Suprapubic skin (tissue), 4 donors: ENCODE results near the gene EFCAB5. TPM values are rescaled to one million over a fixed set of nuclear protein-coding genes. Genes with fewer than 3 reads are reported as not detected.
"Not testable (repeated sequence)": the region's sequence is repeated elsewhere in the genome, so short reads cannot be mapped to it uniquely, and the experiment has no call there.

ENCODE experiments used
- DNase-seq, 2 donors: peaks; one replicate each; pipeline ENCODE4 v3.0.0-alpha.2; 2019; ENCODE audit warnings: low spot score in 2 of 2
- H3K27ac ChIP-seq: fragments of 200-600 bp; sonication (generic); one replicate; pipeline ENCODE4 v1.5.1; 2019
- H3K27me3 ChIP-seq: fragments of 200-600 bp; sonication (generic); one replicate; pipeline ENCODE4 v1.5.1; 2019
- H3K36me3 ChIP-seq: fragments of 200-600 bp; sonication (generic); one replicate; pipeline ENCODE4 v1.5.1; 2019
- H3K4me1 ChIP-seq: fragments of 200-600 bp; sonication (generic); one replicate; pipeline ENCODE4 v1.5.1; 2019
- H3K4me3 ChIP-seq: fragments of 200-600 bp; sonication (generic); one replicate; pipeline ENCODE4 v1.5.1; 2019; ENCODE audit warnings: mild to moderate bottlenecking
- H3K9me3 ChIP-seq: fragments of 200-600 bp; sonication (generic); one replicate; pipeline ENCODE4 v1.5.1; 2019
- EP300 ChIP-seq: sonication (generic); formaldehyde crosslinking; IDR thresholded peaks from one replicate; pipeline ENCODE4 v1.6.1; 2017; ENCODE audit warnings: antibody characterized with exemption
- POLR2A ChIP-seq, 2 donors: fragments of 450-650 bp; IDR thresholded peaks; one replicate each; pipeline ENCODE4 v1.6.1; 2017; ENCODE audit warnings: antibody characterized with exemption in 2 of 2, mild to moderate bottlenecking in 2 of 2, moderate library complexity in 2 of 2
- POLR2AphosphoS5 ChIP-seq, 3 donors: sonication (generic); formaldehyde crosslinking; IDR thresholded peaks; one replicate each; pipeline ENCODE4 v1.6.1; 2017; ENCODE audit warnings: antibody characterized with exemption in 3 of 3
- WGBS: methylation state at CpG from one replicate; pipeline ENCODE4 v1.1.5; 2018; 5-methylcytosine and 5-hydroxymethylcytosine counted together
- total RNA-seq, 4 donors: library from RNA; depleted of rRNA; stranded (reverse); fragments of >200 nt; gene quantifications; one replicate each; pipeline ENCODE4 v1.1.0, GENCODE V29; 2016
- TF ChIP-seq, protein P1 (sequence below), 2 donors: fragments of 200-600 bp in 1 of 2; fragments of 450-650 bp in 1 of 2; sonication (generic) in 1 of 2; IDR thresholded peaks; one replicate each; pipeline ENCODE4 v1.5.1; 2016 to 2019; ENCODE audit warnings: antibody characterized with exemption in 2 of 2, mild to moderate bottlenecking in 1 of 2, moderate library complexity in 1 of 2

EFCAB5 gene
- total RNA-seq, 4 donors from 2014 or later, result 0.13 to 0.21 (median 0.16) TPM; not detected in 1

DNA sequence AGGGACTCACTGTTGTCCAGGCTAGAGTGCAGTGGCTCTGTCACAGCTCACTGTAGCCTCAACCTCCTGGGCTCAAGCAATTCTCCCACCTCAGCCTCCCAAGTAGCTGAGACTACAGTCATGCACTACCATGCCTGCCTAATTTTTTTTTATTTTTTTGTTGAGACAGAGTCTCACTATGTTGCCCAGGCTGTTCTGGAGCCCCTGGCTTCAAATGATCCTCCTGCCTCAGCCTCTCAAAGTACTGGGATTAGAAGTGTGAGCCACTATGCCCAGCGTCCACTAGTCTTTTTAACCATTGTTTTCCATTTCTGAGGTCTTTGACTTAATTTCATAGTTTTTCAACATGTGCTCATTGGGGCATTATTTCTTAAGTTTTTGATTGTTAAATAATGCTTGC lies 188.7 kb downstream of the EFCAB5 start:
- no peak for DNase-seq
- H3K9me3 ChIP-seq, result no peaks in the 10 kb centered on the region
- H3K27ac ChIP-seq, result no peak overlapping the region
- peaks cover 4% of the 10 kb centered on the region for H3K4me1 ChIP-seq
- TF ChIP-seq, protein P1, sequence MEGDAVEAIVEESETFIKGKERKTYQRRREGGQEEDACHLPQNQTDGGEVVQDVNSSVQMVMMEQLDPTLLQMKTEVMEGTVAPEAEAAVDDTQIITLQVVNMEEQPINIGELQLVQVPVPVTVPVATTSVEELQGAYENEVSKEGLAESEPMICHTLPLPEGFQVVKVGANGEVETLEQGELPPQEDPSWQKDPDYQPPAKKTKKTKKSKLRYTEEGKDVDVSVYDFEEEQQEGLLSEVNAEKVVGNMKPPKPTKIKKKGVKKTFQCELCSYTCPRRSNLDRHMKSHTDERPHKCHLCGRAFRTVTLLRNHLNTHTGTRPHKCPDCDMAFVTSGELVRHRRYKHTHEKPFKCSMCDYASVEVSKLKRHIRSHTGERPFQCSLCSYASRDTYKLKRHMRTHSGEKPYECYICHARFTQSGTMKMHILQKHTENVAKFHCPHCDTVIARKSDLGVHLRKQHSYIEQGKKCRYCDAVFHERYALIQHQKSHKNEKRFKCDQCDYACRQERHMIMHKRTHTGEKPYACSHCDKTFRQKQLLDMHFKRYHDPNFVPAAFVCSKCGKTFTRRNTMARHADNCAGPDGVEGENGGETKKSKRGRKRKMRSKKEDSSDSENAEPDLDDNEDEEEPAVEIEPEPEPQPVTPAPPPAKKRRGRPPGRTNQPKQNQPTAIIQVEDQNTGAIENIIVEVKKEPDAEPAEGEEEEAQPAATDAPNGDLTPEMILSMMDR (IDR thresholded peaks at IDR 0.05), result no peak
- TF ChIP-seq POLR2A (IDR thresholded peaks at IDR 0.05) (no peak), POLR2AphosphoS5 (IDR thresholded peaks at IDR 0.05) (no peak), EP300 (no peak)
- 92% methylated on average over 1 of the region's 1 CpG for WGBS
- peaks cover 34% of the 10 kb centered on the region for H3K36me3 ChIP-seq
- no peaks in the 10 kb centered on the region for H3K27me3 ChIP-seq
- no peak overlapping the region for H3K4me3 ChIP-seq

DNA sequence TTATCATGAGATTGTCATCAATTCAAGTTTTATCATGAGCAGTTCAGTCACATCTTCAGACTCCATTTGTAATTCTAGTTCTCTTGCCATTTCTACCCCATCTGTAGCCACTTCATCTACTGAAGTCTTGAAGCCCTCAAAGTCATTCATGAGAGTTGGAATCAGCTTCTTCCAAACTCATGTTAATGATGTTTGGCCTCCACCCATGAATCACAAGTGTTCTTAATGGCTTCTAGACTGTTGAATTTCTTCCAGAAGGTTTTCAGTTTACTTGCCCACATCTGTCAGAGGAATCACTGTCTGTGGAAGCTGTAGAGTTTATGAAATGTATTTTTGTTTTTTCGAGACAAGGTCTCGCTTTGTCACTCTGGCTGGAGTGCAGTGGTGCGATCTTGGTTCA lies 191.2 kb downstream of the EFCAB5 start:
- Histone ChIP-seq H3K27me3 (no peaks in the 10 kb centered on the region), H3K36me3 (peaks cover 30% of the 10 kb centered on the region), H3K4me3 (no peak overlapping the region), H3K27ac (no peak overlapping the region), H3K9me3 (no peaks in the 10 kb centered on the region), H3K4me1 (no peaks in the 10 kb centered on the region)
- TF ChIP-seq, protein P1 (IDR thresholded peaks at IDR 0.05), result no peak
- TF ChIP-seq POLR2A (IDR thresholded peaks at IDR 0.05) (no peak), EP300 (no peak), POLR2AphosphoS5 (IDR thresholded peaks at IDR 0.05) (no peak)
- no peak for DNase-seq
- WGBS, result 74% methylated on average over 3 of the region's 3 CpGs

DNA sequence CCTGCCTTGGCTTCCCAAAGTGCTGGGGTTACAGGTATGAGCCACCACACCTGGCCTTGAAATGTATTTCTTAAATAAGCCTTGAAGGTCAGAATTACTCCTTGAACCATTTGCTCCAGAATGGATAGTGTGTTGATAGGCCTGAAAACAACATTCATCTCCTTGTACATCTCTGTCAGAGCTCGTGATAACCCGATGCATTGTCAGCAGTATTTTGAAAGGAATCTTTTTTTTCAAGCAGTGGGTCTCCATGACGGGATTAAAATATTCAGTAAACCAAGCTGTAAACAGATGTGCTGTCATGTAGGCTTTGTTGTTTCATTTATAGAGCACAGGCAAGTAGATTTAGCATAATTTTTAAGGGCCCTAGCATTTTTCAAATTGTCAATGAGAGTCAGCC lies 191.8 kb downstream of the EFCAB5 start:
- Histone ChIP-seq H3K9me3 (no peaks in the 10 kb centered on the region), H3K36me3 (peaks cover 25% of the 10 kb centered on the region), H3K27me3 (no peaks in the 10 kb centered on the region), H3K4me1 (no peaks in the 10 kb centered on the region), H3K4me3 (no peak overlapping the region), H3K27ac (no peak overlapping the region)
- TF ChIP-seq, protein P1 (IDR thresholded peaks at IDR 0.05), result no peak
- no peak for TF ChIP-seq POLR2A (IDR thresholded peaks at IDR 0.05)
- TF ChIP-seq POLR2AphosphoS5 (IDR thresholded peaks at IDR 0.05), result no peak
- no peak for TF ChIP-seq EP300
- 93% methylated on average over 3 of the region's 3 CpGs for WGBS
- DNase-seq, result no peak

DNA sequence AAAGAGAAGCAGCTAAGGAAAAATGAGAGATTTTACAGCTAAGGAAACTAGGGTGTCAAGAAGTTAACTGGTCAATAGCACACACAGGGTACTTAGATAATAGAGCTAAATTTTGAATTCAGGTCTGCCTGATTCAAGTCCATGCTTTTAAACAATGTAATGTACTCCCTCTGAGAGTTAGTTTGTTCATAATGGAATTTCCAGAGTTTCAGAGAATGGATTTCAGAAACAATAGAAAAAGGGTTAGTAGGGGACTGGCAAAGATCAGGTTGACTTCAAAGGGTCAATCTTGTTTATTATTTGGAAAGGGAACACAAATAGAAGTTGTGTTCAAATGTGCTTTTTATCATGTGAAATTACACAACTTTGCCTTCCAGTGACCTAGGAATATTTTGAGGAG lies 193.1 kb downstream of the EFCAB5 start:
- H3K4me3 ChIP-seq, result no peak overlapping the region
- TF ChIP-seq EP300 (no peak), POLR2A (IDR thresholded peaks at IDR 0.05) (no peak)
- TF ChIP-seq, protein P1 (IDR thresholded peaks at IDR 0.05), result no peak
- no peaks in the 10 kb centered on the region for H3K4me1 ChIP-seq
- no peaks in the 10 kb centered on the region for H3K9me3 ChIP-seq
- DNase-seq, result no peak
- no peaks in the 10 kb centered on the region for H3K27me3 ChIP-seq
- H3K27ac ChIP-seq, result no peak overlapping the region
- peaks cover 18% of the 10 kb centered on the region for H3K36me3 ChIP-seq

DNA sequence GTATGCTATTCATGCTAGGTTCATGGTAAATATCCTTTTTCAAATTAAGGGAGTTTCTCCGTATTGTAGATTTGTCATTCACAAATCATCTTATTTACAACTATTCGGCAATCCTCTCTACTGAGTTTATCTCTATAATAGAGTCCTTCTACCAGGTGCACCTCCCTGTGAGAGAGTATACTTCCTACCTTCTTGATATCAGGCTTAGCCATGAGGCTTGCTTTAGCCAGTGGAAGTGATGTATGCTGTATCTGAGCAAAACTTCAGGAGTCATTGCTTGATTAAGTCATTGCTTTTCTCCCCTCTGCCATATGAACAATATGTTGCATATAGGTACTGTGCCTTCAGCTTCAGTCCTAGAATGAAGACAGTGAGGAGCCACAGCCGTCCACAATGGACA lies 195.7 kb downstream of the EFCAB5 start:
- no peaks in the 10 kb centered on the region for H3K4me1 ChIP-seq
- H3K9me3 ChIP-seq, result no peaks in the 10 kb centered on the region
- no peaks in the 10 kb centered on the region for H3K27me3 ChIP-seq
- H3K27ac ChIP-seq, result no peak overlapping the region
- H3K4me3 ChIP-seq, result no peak overlapping the region
- peaks cover 10% of the 10 kb centered on the region for H3K36me3 ChIP-seq
- no peak for DNase-seq
- TF ChIP-seq EP300 (no peak), POLR2A (IDR thresholded peaks at IDR 0.05) (no peak), POLR2AphosphoS5 (IDR thresholded peaks at IDR 0.05) (no peak)
- TF ChIP-seq, protein P1 (IDR thresholded peaks at IDR 0.05), result no peak
- WGBS, result 90% methylated on average over 3 of the region's 3 CpGs

DNA sequence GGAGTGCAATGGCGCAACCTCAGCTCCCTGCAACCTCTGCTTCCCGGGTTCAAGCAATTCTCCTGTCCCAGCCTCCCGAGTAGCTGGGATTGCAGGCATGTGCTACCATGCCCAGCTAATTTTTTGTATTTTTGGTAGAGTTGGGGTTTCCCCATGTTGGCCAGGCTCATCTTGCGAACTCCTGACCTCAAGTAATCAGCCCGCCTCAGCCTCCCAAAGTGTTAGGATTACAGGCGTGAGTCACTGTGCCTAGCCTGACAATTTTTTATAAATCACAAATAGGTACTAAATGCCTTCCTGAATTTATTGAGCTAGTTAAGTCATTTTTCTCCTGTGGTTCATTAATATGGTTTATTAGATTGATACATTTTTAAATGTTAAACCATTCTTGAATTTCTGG lies 206.4 kb downstream of the EFCAB5 start:
- 77% methylated on average over 6 of the region's 6 CpGs for whole genome bisulfite sequencing
- not testable (repeated sequence) for H3K27me3 ChIP-seq, H3K27ac ChIP-seq, DNase-seq, H3K9me3 ChIP-seq, H3K36me3 ChIP-seq, H3K4me1 ChIP-seq, H3K4me3 ChIP-seq
